Measurements from ENCODE around the gene LRRC4B.

DNA sequence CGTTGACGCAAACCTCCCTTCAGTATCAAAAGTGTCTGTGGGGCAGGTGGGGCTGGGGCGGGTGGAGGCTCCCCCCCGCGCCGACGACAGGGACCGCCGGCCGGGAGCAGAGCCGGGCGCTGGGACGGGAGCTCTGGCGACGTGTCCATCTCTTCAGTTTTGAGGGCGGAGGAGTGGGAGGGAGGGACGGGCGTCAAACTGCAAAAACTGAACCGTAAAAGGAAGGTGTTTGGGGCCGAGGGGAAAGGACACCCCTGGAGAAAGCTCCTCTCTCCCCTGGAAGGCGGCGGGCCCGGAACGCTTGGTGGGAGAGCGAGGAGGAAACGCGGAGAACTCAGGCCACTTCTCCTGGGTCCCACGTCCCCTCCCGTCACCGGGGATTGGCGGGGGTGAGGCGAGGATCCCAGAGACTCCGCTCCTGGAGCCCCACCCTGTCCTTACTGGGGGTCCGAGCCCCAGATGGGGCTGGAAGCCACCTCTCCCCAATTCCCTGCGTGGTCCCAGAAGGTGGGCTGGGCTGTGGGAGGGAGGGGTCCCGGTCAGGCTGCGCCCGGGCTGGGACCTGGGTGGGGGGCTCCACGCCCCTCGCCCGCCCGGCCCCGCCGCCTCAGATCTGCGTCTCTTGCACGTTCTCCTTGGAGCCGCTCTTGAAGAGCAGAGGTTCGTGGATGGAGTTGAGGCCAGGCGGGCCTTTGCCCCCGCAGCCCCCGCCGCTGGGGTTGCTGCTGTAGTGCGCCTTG, 51.1 kb downstream of the LRRC4B start:
- TF ChIP-seq, protein P1, sequence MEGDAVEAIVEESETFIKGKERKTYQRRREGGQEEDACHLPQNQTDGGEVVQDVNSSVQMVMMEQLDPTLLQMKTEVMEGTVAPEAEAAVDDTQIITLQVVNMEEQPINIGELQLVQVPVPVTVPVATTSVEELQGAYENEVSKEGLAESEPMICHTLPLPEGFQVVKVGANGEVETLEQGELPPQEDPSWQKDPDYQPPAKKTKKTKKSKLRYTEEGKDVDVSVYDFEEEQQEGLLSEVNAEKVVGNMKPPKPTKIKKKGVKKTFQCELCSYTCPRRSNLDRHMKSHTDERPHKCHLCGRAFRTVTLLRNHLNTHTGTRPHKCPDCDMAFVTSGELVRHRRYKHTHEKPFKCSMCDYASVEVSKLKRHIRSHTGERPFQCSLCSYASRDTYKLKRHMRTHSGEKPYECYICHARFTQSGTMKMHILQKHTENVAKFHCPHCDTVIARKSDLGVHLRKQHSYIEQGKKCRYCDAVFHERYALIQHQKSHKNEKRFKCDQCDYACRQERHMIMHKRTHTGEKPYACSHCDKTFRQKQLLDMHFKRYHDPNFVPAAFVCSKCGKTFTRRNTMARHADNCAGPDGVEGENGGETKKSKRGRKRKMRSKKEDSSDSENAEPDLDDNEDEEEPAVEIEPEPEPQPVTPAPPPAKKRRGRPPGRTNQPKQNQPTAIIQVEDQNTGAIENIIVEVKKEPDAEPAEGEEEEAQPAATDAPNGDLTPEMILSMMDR (IDR thresholded peaks at IDR 0.05) = no peak
- TF ChIP-seq POLR2A (IDR thresholded peaks at IDR 0.05) = no peak

Measured in thyroid gland (tissue), 4 donors.